ENCODE results near the gene PRR18.

PRR18 gene

GRCh38 chr6:166305562-166306117 lies 2.6 kb downstream of the PRR18 start:
- no peak for DNase-seq

- DNase-seq: no peak
Measured at GRCh38 chr6:166304106-166304505, 4.1 kb downstream of the PRR18 start.

GRCh38 chr6:166301611-166302529 lies 6.3 kb downstream of the PRR18 start:
- no peak for DNase-seq

- no peak for DNase-seq
Measured at GRCh38 chr6:166300357-166300987, 7.7 kb downstream of the PRR18 start.

GRCh38 chr6:166297606-166298005 lies 10.6 kb downstream of the PRR18 start:
- DNase-seq: no peak

- DNase-seq: no peak
Measured at GRCh38 chr6:166296035-166296883, 11.9 kb downstream of the PRR18 start.

GRCh38 chr6:166293731-166294584 lies 14.2 kb downstream of the PRR18 start:
- DNase-seq: no peak

- DNase-seq: no peak
Measured at GRCh38 chr6:166289207-166290060, 18.8 kb downstream of the PRR18 start.

GRCh38 chr6:166286839-166287271 lies 21.3 kb downstream of the PRR18 start:
- DNase-seq: no peak

- no peak for DNase-seq
Measured at GRCh38 chr6:166285233-166285632, 23.0 kb downstream of the PRR18 start.

- no peak for DNase-seq
Measured at GRCh38 chr6:166284640-166285039, 23.6 kb downstream of the PRR18 start.

GRCh38 chr6:166282394-166283032 lies 25.7 kb downstream of the PRR18 start:
- no peak for DNase-seq

GRCh38 chr6:166281104-166281503 lies 27.1 kb downstream of the PRR18 start:
- DNase-seq: no peak

GRCh38 chr6:166279393-166279679 lies 28.9 kb downstream of the PRR18 start:
- DNase-seq: no peak

GRCh38 chr6:166278579-166279392 lies 29.4 kb downstream of the PRR18 start:
- DNase-seq: no peak

GRCh38 chr6:166277892-166278578 lies 30.2 kb downstream of the PRR18 start:
- no peak for DNase-seq

- DNase-seq: no peak
Measured at GRCh38 chr6:166277018-166277417, 31.2 kb downstream of the PRR18 start.

- no peak for DNase-seq
Measured at GRCh38 chr6:166275714-166276166, 32.5 kb downstream of the PRR18 start.

All from NCI-H1048 (cell line).